Left forelimb (tissue), 1 donor: ENCODE results near the gene ZFP36L1.
"Not testable (repeated sequence)": the region's sequence is repeated elsewhere in the genome, so short reads cannot be mapped to it uniquely, and the experiment has no call there.

Source experiments
- DNase-seq: peaks from one replicate; pipeline ENCODE4 v3.0.0-alpha.2; 2018; ENCODE audit warnings: low spot score

ZFP36L1 gene

DNA sequence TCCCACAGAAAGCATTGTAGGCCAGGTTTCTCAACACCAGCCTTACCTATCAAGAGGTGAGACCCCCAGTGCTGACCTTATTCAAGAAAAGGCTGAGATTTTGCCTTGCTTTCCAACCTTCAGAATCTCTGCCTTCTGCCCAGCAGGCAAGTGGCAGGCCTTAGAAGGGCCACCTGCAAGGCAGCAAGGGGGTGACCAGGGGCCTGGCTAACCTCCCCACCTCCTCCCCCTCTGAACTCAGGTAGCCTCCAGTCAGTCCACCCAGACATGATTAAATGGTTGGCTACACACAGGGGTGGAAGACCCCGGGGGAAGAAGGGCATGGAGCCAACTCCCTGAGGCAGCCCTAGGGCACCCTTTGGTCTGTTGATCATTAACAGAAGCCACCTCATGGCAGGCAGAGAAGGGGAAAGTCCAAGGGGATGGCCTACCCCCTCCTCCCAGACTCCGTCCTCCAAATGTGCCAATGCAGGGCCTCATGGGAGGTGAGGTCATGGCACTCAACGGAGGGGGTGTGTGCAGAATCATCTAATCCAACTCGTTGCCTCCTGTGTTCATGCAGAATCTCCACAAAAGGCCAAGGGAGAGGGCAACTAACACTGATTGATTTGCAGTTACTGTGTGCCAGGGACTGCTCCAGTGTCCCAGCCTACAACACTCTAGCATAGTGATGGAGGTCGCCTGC is 8.5 kb downstream of the ZFP36L1 start:
- DNase-seq: no peak

DNA sequence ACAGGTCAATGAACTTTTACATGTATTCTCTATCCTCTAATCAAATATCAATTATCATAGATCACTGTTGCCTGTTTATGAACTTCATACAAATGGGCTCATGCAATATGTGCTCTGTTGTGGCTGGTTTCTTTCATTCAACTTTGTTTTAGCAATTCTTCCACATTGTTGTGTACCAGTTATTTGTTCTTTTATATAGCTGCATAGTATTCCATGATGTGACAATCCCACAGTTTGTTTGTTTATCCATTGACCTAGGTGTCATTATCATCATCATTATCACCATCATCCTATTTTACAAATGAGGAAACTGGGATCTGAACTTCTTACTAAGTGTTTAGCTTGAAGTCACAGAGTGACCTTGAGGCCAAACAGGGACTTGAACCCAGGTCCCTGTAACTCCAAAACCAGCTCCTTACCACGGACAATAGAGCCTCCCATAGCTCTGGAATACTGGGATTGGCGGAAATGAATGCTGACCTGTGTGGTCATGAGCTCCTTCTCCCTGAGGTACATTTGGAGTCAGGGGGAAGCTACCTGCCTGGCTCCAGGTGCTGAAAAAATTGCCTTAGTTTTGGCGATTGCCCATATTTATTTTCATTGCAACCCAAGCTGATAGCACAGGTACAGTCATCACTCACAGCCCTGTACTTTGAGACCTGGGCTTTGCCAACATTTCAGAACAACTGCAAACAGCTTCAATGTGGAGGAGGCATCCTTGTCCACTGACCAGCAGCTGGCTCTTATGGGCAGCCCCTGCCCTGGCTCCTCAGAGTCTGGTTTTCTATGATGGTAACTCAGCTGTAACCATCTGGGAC is 9.2 kb downstream of the ZFP36L1 start:
- DNase-seq: no peak

DNA sequence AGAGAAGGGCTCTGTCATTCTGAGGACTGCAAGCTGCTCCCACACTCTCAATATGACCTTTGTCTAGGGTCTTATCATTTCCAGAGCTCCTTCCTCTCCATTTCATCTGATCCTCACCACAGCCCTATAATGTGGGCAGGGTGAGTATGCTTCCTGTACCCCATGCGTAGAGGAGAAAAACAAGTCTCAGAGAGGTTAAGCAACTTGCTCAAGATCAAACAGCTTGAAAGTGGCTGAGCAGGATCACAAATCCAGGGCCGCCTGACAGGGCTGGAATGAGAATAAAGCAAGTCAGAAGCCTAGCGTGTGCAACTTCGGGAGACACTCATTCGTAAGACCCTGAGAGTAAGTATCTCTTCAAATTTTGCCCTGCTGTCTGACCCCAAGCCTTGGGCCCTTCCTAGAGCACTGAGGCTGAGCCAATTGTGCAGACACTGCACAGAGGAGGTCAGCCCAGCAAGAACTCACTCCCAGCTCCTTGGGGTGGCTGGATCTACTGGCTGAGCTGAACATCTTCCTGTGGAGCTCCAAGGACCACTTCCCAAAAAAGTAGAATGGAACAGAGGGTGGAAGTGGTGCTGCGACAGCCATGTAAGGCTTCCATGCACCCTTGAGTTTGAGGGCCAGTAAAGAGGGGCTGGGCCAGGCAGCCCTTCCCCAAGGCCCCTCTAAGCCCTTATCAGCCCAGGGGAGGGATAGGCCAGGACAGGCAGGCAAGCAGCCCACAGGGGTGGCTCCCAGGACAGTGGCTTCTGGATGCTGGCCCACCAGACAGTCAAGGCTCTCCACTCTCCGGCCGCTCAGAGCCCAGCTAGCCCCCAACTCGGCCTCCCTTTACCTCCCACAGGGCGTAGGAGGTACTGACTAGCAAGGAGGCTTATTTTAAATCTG is 10.5 kb downstream of the ZFP36L1 start:
- no peak for DNase-seq

DNA sequence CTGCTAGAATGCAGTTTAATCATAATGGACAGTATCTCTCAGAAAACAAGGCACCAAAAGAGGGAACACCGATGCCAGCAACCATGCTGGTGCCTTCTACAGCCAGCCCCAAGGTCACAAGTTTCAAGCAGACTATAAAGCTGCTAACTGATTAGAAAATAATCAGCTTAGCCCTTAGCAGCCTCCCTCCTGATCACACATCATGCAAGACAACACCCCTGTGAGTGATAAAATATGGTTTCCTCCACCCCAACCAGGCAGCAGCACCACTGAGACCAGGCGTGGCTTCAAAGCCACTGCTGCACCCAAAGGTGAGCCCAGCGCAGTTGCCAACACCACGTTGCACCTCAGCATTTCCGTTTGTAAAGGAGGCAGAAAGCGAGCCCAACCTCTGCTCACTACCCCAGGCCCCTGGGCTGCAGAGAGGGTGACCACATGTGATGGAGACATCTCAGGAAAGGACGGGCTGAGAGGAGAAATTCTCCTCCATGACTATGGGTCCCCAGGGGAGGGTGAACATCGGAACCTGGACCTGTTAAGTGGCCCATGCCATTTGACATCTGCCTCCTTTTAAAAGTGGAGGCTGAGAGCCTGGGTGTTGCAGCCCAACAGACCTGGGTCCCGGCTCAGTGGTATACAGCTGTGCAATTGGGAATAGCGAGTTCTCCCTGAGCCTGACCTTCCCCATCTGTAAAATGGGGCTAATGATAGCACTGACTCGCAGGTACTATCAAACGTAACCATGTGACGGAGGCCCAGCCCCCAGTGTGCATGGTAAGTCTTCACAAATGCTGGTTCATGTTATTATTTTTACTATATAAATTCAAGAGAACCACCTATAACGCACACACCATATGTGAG is 11.5 kb downstream of the ZFP36L1 start:
- no peak for DNase-seq

DNA sequence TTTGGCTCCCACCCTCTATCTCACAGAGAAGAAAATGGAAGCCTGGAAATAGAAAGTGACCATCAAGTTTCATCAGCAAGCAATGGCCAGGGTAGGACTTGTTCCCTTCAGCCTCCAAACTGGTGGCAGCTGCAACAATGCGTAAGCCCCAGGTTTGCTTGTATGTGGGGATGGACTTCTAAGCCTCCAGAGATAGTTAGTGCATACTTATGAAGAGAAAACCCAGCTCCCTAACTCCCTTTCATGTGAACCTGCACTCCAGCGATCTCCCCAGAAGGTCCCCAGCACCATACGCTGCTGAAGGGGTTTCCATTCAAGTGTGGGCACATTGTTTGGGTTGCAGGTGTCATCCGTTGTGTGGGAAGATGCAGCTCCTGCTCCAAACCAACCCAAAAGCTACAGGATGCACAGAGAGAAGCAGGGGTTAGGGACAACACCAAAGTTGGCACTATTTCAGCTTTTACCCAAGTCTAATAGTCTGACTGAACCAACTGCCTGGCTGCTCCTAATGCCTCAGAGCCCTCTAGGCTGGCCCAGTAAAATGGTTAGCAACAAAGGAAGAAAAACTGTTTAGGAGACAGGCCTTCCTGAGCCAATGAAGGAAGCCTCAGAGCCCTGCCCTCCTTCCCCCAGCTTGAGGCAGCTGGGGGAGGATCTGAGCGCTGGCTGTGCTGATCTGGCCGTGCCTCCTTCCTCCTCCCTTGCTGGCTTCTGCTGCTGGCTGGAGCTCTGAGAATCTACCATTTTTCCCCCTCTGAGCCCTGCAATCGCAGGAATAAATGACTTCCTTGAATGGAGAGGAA is 12.3 kb downstream of the ZFP36L1 start:
- DNase-seq: no peak

- DNase-seq: no peak
These were observed 13.0 kb downstream of the ZFP36L1 start for GRCh38 chr14:68779761-68780323.

DNA sequence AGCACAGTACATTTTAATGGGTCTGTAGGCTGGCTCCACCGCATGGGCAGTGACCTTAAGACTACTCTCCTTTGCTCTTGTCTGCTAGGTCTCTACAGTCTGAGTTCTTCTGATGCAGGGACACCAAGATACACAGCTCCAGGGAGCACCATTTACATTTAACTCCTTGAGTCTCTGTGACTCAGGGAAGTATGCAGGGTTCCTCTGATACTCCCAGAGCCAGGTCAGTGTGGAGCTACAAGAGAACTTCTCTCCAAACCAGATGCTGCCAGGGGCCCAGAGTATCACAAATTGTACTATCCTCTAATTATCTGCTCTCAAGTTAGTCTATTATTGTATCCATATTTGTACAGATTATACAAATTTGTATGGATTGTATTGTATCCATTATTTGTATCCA is 15.2 kb downstream of the ZFP36L1 start:
- no peak for DNase-seq

- DNase-seq: no peak
These were observed 17.2 kb downstream of the ZFP36L1 start for GRCh38 chr14:68775614-68776126.

GRCh38 chr14:68774771-68775613 is 17.9 kb downstream of the ZFP36L1 start:
- no peak for DNase-seq

GRCh38 chr14:68772761-68773381 is 20.0 kb downstream of the ZFP36L1 start:
- no peak for DNase-seq

- no peak for DNase-seq
These were observed 21.2 kb downstream of the ZFP36L1 start for GRCh38 chr14:68771631-68772030.

GRCh38 chr14:68770553-68771286 is 22.1 kb downstream of the ZFP36L1 start:
- DNase-seq: no peak

DNA sequence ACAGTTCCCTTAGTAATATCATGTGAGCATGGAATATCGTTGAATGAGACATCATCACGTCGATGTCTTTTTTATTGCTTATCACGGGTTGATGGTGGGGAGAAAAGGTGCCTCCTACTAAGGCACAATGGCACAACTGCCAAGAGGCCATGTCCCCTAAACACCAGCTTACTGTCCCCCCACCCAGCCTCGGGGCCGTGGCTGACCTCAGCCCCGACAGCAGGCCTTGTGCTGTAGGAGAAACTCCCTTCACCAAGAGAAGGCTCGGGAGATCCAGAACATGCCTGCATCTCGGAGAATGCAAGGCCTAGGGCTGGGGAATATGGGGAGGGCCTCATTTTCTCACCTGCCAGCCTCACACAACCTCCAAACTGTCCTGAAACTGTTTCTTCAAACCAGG is 22.8 kb downstream of the ZFP36L1 start:
- DNase-seq: no peak

- no peak for DNase-seq
These were observed 24.6 kb downstream of the ZFP36L1 start for GRCh38 chr14:68768316-68768715.

DNA sequence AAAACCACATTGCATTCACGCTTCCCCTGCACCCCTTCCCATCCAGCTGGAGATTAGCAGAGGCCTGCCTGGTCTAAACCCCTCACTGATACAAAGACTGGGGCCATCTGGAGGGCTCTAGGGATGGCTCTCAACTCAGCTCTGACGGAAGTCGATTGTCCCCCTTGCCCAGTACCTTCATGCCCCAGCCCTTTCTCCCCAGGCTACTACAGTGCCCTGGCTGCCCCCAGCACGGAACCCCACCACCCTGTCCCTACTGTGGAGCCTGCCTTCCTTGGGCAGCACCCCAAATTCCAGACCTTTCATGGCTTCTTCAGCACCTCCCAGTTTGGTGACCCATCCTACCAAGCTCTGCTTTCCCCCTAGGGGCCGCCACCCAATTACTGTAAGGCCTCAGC is 25.6 kb downstream of the ZFP36L1 start:
- no peak for DNase-seq

DNA sequence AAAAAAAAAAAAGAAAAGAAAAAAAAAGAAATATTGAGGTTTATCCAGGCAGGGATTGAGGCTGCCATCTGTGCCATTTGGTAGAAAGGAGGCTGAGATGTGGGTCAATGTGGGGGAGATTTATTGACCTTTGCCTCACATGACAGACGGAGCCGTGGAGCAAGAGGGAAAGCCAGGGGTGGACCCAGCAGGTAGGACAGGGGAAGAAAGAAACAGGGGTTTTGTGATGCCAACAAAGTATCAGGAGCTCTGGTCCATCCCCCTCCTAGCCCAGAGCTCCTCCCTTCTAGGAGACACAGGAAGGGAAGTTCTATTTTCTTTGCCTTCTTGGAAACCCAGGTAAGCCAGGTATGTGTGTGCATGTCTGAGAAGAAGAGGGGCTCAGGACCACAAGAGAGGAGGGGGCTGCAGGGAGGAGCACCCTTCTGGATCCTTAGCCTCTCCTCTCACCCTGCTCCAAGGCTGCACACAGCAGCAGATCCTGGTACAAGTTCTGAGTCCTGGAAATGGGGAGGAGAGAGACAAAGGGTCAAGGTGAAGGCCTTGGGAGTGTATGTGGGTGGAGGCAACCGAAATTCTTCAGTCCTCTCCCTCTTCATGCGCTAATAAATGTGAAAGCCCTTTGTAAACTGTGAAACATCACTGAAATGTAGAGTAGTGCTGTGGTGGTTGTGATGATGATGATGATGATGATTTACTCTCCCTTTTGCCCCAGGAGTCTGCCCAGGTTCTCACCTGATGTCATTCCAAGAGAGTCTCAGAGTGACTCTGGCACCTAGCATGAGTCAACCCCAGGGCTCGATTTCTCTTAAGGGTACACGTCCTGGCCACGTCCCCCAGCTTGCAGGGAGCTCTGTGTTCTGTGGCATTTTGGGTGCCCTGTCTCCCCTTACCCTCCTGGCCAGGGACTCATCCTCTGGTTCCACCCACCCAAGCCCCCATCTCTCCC is 26.3 kb downstream of the ZFP36L1 start:
- no peak for DNase-seq

GRCh38 chr14:68763843-68764242 is 29.0 kb downstream of the ZFP36L1 start:
- DNase-seq: not testable (repeated sequence)
